GM12872 (cell line): ENCODE data around the gene CRNKL1.

Experiments
- CTCF ChIP-seq: IDR thresholded peaks from 3 replicates; pipeline ENCODE4 v1.5.1; 2011; ENCODE audit warnings: low read depth, mild to moderate bottlenecking, low read length, moderate library complexity; ENCODE audit not compliant: insufficient read depth

The CRNKL1 gene

GRCh38 chr20:19996222-19996621 lies 56.0 kb downstream of the CRNKL1 start:
- TF ChIP-seq CTCF = no peak

- TF ChIP-seq CTCF = peak; percentile 67
Measured at GRCh38 chr20:19995220-19995863, 56.9 kb downstream of the CRNKL1 start.

- TF ChIP-seq CTCF = no peak
Measured at GRCh38 chr20:19993958-19994669, 58.2 kb downstream of the CRNKL1 start.

GRCh38 chr20:19992996-19993908 lies 59.0 kb downstream of the CRNKL1 start:
- no peak for TF ChIP-seq CTCF

- no peak for TF ChIP-seq CTCF
Measured at GRCh38 chr20:19991854-19992253, 60.4 kb downstream of the CRNKL1 start.

GRCh38 chr20:19991308-19991707 lies 61.0 kb downstream of the CRNKL1 start:
- TF ChIP-seq CTCF = no peak

- no peak for TF ChIP-seq CTCF
Measured at GRCh38 chr20:19990850-19991249, 61.4 kb downstream of the CRNKL1 start.
